GM12891 (cell line): ENCODE measurements around the gene TSPY4. TPM values are rescaled to one million over a fixed set of nuclear protein-coding genes. Genes with fewer than 3 reads are reported as not detected.
"Not testable (repeated sequence)": the region's sequence is repeated elsewhere in the genome, so short reads cannot be mapped to it uniquely, and the experiment has no call there.

ENCODE experiments used
- DNase-seq: peaks from one replicate; pipeline ENCODE4 v3.0.0; 2011; ENCODE audit warnings: low spot score; ENCODE audit not compliant: insufficient read length
- FAIRE-seq: peaks from 2 replicates; lab custom pipeline; 2011; peaks lifted over from hg19 to GRCh38; lab: Jason Lieb, UNC
- PAX5 ChIP-seq: IDR thresholded peaks from 2 replicates; pipeline ENCODE4 v1.6.1; 2011; ENCODE audit warnings: low read length, moderate library complexity, mild to moderate bottlenecking; ENCODE audit not compliant: insufficient read depth, severe bottlenecking
- POLR2A ChIP-seq: IDR thresholded peaks from 2 replicates; pipeline ENCODE4 v1.6.1; 2011; ENCODE audit warnings: low read depth, low read length, control low read depth
- POLR2AphosphoS5 ChIP-seq: IDR thresholded peaks from 2 replicates; pipeline ENCODE4 v1.6.1; 2011; ENCODE audit warnings: low read depth, low read length, control low read depth
- POU2F2 ChIP-seq: IDR thresholded peaks from 2 replicates; pipeline ENCODE4 v1.6.1; 2011; ENCODE audit warnings: low read depth, mild to moderate bottlenecking, control low read depth, low read length, moderate library complexity
- SPI1 ChIP-seq: IDR thresholded peaks from 2 replicates; pipeline ENCODE4 v1.6.1; 2011; ENCODE audit warnings: low read depth, low read length, control low read depth
- TAF1 ChIP-seq: IDR thresholded peaks from 2 replicates; pipeline ENCODE4 v1.6.1; 2011; ENCODE audit warnings: low read depth, low read length, control low read depth
- polyA plus RNA-seq: library from polyadenylated mRNA; unstranded; fragments of >200 nt; gene quantifications from one replicate; pipeline ENCODE4 v1.2.1, GENCODE V29; 2012; ENCODE audit warnings: low read depth, missing spikeins, inconsistent platforms; ENCODE audit not compliant: missing spikeins

Gene TSPY4, protein sequence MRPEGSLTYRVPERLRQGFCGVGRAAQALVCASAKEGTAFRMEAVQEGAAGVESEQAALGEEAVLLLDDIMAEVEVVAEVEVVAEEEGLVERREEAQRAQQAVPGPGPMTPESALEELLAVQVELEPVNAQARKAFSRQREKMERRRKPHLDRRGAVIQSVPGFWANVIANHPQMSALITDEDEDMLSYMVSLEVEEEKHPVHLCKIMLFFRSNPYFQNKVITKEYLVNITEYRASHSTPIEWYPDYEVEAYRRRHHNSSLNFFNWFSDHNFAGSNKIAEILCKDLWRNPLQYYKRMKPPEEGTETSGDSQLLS
- polyA plus RNA-seq: not detected

DNA sequence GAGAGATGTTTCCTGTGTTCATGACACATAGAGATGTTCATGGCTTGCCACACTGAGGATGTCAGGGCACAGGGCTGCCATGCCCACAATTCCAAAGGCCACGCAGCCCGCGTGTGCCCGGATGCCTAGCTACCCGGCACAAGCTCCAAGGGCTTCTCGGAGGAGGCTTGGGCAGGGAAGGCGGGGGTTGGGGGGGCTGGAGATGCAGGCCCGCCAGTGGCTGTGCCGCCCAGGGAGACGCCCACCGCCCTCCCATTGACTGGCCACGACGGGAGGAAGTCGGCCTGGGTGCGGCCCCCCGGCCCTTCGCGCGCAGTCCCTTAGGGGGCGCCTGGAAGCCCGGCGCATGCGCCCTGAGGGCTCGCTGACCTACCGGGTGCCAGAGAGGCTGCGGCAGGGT, at the start of gene TSPY4:
TSPY4 (plus strand) TSS at position 301 of the 400 bp plus-strand sequence; CDS start at position 347, 46 bp downstream.
- not testable (repeated sequence) for FAIRE-seq, DNase-seq

DNA sequence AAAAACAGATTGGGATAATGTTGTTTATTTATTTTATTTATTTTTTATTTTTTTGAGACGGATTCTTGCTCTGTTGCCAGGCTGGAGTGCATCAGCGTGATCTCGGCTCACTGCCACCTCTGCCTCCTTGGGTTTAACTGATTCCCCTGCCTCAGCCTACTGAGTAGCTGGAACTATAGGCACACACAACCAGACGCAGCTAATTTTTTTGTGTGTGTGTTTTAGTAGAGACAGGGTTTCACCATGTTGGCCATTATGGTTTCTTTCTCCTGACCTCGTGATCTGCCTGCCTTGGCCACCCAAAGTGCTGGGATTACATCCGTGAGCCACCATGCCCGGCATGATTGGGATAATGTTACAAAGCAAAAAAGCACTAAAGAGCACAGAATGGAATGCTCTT, 16.3 kb upstream of the TSPY4 start:
- FAIRE-seq: no peak
- no peak for TF ChIP-seq POU2F2
- no peak for TF ChIP-seq PAX5
- no peak for TF ChIP-seq POLR2A
- TF ChIP-seq TAF1: no peak
- no peak for TF ChIP-seq POLR2AphosphoS5
- no peak for TF ChIP-seq SPI1

DNA sequence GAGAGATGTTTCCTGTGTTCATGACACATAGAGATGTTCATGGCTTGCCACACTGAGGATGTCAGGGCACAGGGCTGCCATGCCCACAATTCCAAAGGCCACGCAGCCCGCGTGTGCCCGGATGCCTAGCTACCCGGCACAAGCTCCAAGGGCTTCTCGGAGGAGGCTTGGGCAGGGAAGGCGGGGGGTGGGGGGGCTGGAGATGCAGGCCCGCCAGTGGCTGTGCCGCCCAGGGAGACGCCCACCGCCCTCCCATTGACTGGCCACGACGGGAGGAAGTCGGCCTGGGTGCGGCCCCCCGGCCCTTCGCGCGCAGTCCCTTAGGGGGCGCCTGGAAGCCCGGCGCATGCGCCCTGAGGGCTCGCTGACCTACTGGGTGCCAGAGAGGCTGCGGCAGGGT, 20.2 kb downstream of the TSPY4 start, which contains the start of gene TSPY8:
TSPY8 (plus strand) TSS at position 301 of the 400 bp plus-strand sequence; CDS start at position 347, 46 bp downstream.
- not testable (repeated sequence) for DNase-seq, FAIRE-seq

More for the DNA sequence above, 16.3 kb upstream of the TSPY4 start:
- no peak for DNase-seq
